GM19395 (cell line): ENCODE data around the gene GPR183.

Experiments
- ATAC-seq: cut with Tn5 transposase; IDR thresholded peaks from one replicate; pipeline ENCODE4 v1.9.1; 2021; ENCODE audit warnings: mild to moderate bottlenecking, moderate library complexity; ENCODE audit not compliant: unreplicated experiment

The GPR183 gene

GRCh38 chr13:99307247-99307646 lies at the start of gene GPR183:
TSS of gene GPR183 (minus strand) at chr13:99307399. CDS start at chr13:99296145, 11,254 bp downstream.
- peak; percentile 72 for ATAC-seq

DNA sequence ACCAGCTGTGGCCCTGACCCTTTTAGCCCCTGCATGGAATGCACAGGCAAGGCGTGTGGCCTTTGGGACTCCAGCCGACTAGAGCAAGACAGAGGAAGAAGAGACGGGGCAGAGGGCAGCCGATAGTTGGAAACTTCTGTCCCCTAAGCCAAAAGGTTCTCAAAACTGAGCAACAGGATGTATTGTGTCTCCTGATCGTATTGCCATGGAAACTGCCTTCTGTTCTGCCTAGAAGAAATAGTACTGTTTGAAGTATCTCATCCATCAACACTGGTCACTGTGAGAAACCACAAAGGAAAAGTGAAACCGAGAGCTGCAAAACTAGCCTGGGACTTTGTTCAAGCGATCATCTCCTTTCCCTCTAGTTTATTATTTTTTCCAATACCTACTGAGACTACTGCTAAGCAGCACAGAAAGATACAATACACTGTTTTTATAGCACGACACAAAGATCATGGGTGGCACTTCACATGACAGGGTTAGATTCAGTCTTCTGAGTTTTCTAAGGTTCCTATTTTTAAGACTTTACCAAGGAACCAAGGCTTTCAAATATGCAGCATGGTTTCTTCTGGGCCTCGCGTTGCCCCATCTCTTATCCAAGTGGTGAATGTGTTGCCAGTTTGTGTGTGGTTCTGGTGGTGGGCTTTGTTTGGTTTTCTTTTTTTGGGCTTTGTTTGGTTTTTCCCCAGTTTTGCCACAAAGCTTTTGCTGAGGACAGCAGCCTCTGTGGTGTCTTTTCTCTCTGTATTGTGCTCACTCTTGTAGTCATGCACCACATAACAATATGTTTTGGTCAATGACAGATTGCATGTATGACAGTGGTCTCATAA lies 49.3 kb upstream of the GPR183 start:
- peak; percentile 69 for ATAC-seq

GRCh38 chr13:99356012-99356261 lies 48.7 kb upstream of the GPR183 start:
- peak; percentile 1 for ATAC-seq

DNA sequence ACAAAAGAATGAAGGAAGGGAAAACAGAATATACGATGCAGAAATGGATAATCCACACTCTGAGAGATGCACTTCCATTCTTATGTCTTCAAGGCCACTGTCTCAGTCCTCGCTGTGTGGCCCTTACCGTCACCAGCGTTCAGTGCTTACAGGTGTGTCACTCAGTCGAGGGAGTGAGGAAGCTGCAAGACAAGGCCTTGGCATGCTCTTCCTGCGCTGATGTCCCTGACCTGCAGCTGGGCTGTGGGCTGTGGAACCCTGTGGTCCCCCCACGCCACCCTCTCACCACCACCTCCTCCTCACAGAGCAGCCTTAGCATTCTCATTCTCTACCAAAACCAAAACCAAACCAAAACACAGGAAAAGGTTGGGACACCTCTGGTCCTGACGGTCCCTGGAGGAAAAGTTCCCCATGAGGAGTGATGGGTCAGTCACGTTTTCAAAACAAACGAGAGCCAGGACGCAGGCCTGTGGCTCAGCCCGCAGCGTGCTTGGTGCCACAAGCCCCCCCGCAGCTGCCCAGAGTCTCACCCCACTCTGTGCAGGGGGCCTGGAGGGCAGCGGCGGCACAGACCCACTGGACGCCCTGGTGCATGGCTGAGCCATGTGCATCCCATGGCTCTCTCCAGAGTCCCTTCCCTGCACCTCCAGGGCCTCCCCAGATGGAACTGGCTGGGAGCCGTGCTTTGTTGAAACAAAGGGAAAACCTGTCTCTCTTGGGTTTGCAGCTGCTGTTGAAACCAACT lies 48.2 kb upstream of the GPR183 start:
- ATAC-seq, result no peak

GRCh38 chr13:99354371-99354951 lies 47.3 kb upstream of the GPR183 start:
- ATAC-seq, result peak; percentile 25

GRCh38 chr13:99353836-99354235 lies 46.6 kb upstream of the GPR183 start:
- no peak for ATAC-seq

- no peak for ATAC-seq
Observed at GRCh38 chr13:99353246-99353600, 46.0 kb upstream of the GPR183 start.

DNA sequence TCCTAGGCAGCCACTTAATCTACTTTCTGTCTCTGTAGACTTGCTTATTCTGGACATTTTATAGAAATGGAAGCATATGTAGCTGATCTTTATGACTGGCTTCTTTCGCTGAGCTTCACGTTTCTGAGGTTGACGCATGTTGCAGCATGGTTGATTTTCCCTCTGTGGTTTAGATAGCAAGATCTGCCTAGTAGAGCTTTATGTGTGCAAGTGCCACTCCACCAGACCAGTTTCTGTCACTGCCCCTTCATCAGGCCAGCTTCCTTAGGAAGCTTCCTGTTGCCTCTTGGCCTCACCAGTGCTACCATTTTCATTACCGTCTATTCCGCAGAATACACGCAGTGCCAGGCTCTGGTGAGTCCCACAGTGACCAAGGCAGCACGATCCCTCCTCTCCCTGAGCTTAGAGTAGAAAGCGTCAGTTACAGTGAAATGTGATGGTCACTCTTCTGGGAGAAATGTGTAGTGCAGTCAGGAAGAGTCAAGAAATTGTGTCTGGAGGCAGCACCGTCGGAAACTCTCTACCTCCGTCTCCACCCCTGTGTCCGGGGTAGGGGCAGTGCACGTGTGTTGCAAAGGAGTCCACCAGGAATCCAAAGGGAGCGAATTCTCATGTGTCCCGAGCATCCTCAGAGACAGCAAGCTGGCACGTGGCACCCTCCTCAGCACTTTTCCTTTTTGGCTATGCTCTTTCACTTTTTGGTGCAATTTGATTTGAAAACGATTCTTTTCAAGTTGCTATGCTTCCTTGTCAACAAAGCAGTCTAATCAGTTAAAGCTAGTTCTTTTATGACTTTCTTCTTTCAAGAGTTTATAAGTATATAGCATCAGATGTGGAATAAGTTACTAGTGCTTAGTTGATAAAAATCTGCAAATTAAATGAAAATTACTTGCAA lies 45.4 kb upstream of the GPR183 start:
- no peak for ATAC-seq

DNA sequence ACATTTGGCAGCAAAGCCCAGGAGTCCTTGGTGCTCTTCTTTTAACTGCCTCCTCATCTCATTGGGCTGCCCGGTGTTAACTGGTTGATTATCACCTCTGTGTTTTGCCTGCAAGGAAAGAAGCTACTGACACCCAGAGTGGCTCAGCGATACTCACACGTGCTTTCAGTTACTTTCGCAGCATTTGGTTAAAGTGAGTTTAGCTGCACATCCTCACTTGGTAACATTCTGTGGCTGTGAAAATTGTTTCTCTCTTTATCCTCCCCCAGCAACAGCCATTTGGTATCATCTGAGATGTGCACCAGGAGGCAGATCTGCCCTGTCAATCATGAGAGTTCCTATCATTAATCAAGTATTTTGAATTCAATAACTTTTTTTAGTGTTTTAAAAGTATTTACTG lies 44.6 kb upstream of the GPR183 start:
- ATAC-seq, result no peak

- ATAC-seq, result no peak
Observed at GRCh38 chr13:99350191-99350590, 43.0 kb upstream of the GPR183 start.

DNA sequence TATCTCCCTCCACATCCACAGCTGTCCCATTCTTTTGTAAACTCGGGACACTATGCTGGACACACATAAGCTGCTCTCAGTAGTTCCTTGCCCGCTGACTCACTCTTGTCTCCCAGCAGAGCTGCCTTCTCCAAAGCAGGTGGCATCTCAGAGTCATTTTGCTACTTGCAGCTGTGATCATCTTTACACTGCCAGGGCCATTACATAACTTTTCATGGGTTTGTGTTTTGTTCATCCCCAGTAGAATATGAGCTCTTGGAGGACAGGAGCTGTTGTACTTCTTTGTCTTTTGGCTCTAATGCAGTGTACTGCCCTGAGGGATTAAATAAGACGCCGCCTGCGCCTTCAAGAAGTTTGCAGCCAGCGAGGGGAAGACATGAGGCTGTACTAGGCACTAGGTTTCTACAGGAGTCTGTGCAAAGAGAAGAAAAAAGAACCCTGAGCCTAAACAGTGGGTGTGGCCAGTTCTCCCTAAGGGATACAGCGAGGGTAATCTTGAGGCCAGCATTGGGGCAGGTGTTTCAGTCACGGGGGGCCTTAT lies 40.8 kb upstream of the GPR183 start:
- peak; percentile 73 for ATAC-seq

DNA sequence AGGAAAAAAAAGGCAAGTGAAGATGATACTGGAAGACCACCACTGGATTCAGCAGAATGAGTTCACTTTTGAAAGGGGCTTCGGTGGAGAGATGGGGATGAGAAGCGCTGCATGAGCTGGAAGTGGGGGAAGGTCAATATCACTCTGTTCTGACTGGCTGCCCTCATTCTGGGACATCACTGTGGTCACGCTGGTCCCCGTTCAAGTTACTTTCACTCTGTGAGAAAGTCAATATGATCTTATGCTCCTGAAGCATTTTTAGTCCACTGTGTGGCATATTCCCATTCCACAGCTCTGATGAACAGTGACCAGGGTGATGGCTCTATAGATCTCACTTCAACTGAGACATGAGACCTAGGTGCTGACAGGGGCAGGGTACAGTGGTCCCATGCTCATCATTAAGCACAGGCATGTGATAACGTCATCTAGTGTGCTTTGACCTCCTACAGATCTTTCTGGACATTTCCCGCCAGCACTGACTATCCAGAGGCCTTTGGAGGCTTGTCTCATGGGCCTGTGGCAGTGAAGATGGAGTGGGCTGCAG lies 40.2 kb upstream of the GPR183 start:
- peak; percentile 28 for ATAC-seq

DNA sequence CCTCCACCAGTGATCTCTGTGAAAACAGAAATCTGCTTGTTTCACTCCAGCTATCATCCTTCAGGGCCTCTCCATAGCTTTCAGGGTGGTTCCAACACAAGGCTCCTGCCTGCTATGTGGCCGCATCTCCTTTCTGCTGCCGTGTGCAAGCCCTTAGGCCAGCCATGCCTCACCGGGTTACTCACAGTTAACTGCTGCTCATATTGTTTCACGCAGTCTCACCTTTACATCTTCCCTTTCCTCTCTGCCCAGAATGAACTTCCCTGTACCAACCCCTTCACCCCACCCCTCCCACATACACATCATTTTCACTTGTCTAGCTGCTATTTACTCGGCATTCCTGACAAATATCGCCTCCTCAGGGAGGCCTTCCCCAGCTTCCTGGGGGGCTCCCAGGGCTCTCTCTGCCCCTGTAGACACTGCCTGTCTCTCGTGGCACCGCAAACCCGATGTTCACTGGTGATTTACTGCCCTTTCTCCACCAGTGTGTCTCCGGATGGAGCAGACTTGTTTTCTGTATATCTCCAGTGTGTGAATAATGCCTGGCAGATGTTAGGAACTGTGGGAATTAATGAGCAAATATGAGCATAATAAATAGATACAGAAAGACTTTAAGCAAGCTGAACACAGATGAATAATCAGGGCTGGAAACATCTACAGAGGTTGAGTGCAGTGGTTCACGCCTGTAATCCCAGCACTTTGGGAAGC lies 39.3 kb upstream of the GPR183 start:
- no peak for ATAC-seq

GRCh38 chr13:99345345-99345744 lies 38.1 kb upstream of the GPR183 start:
- ATAC-seq, result no peak

- ATAC-seq, result no peak
Observed at GRCh38 chr13:99344610-99345208, 37.5 kb upstream of the GPR183 start.

DNA sequence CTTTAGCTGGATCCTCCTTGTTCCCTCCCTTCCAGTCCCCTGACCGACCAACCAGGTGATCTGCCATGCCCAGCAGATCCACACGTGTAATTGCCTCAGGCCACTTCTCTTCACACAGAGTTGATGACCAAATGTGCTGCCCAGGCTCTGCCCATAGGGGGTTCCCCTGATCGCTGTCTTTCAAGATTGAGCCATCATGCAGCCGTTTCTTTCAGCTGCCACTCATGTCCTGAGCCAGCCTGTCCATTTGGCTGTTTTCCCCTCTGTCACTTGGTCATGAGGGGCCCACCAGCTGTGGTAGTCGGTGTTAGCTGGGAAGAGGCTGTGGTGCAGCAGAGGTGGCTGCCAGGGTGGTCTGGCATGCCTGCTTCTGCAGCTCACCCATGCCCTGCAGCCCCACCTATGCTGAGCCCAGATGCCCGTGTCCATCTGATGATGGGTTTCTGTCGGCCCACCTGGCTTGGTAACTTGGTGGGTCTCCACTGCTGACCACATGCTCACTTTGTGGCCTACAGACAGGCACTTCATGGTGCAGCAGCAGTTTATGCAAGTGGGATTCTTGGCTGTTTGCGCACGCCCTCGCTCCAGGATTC lies 35.6 kb upstream of the GPR183 start:
- no peak for ATAC-seq

DNA sequence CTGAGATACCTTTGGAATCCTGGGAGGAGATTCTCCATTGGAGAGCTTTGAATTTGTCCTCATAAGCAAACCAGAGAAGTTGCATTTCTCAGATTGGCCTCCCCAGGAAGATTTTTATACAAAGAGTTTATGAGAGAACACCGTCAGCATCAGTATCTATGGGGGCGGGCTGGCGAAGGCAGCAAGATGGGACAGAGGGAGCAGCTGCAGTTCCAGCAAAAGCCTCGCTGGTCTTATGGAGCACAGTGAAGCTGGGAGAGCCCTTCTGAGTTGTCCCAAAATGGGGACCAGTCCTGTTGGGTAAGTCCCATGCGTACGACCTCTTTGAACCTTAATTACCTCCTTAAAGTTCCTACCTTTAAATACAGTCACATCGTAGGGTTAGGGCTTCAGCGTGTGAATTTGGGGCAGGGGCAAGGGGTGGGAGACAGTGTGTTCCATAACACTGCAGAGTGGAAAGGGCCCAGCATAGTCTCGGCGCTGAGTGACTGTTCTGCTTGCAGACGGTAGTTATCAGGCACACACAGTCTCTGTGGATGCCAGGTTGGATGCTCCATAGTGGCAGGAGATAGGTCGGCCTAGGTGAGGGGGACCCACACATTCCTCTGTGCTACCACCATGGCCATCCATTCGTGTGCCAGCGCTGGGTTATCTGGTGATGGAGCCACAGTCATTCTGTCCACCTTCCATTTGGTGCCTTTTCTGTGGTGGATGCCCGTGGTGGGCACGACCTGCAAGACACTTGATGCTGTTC lies 34.9 kb upstream of the GPR183 start:
- ATAC-seq, result no peak

- ATAC-seq, result no peak
Observed at GRCh38 chr13:99340638-99341037, 33.4 kb upstream of the GPR183 start.
